ENCODE measurements around the gene NUDC.
"Not testable (repeated sequence)": the region's sequence is repeated elsewhere in the genome, so short reads cannot be mapped to it uniquely, and the experiment has no call there.

The NUDC gene

GRCh38 chr1:26922901-26923300, 1.4 kb downstream of the NUDC start:
- H3K4me3 ChIP-seq (ENCODE audit: low read length): peak overlapping the region; percentile 99

DNA sequence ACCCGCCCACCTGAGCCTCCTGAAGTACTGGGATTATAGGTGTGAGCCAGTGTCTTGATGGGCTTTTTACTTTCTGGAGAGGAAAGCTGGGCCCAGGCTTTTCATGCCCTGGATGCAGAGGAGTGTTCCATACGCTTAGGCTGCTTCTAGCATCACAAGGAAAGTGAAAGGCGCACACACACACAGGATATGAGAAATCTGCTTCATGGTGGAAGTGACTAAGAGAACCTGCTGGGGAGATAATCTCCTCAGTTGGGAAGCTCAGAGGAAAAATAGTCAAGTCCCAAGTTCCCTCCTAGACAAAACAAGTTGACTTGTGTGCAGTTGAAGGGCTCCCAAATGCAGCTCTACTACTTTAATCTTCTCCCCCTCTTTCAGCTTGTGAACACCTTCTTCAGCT, 2.2 kb downstream of the NUDC start:
- TF ChIP-seq ZNF274 (IDR thresholded peaks at IDR 0.05; ENCODE audit: low read depth, low read length): no peak

More at GRCh38 chr1:26922901-26923300, 1.4 kb downstream of the NUDC start:
- no peak for TF ChIP-seq ZNF274 (IDR thresholded peaks at IDR 0.05; ENCODE audit: low read depth, low read length)

DNA sequence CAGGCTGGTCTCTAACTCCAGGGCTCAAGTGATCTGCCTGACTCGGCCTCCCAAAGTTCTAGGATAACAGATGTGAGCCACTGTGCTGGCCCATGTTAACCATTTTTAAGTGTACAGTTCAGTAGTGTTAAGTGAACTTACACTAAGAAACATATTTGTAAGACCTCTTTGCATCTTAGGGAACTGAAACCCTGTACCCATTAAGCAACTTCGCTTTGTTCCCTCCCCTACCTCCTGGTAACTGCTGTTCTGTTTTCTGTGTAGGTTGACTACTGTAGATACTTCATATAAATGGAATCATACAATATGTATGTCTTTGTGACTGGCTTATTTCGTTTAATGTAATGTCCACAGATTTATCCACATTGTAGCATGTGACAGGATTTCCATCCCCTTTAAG, 11.0 kb downstream of the NUDC start:
- no peak for TF ChIP-seq ZNF274 (IDR thresholded peaks at IDR 0.05; ENCODE audit: low read depth, low read length)
- H3K4me3 ChIP-seq (ENCODE audit: low read length): no peak overlapping the region

More for the DNA sequence above, 2.2 kb downstream of the NUDC start:
- H3K4me3 ChIP-seq (ENCODE audit: low read length): no peak overlapping the region

GRCh38 chr1:26936823-26937222, 15.3 kb downstream of the NUDC start:
- H3K4me3 ChIP-seq (ENCODE audit: low read length): no peak overlapping the region
- no peak for TF ChIP-seq ZNF274 (IDR thresholded peaks at IDR 0.05; ENCODE audit: low read depth, low read length)

GRCh38 chr1:26938004-26938658, 16.6 kb downstream of the NUDC start:
- no peak overlapping the region for H3K4me3 ChIP-seq (ENCODE audit: low read length)
- no peak for TF ChIP-seq ZNF274 (IDR thresholded peaks at IDR 0.05; ENCODE audit: low read depth, low read length)

GRCh38 chr1:26938659-26939025, 17.1 kb downstream of the NUDC start:
- no peak overlapping the region for H3K4me3 ChIP-seq (ENCODE audit: low read length)
- no peak for TF ChIP-seq ZNF274 (IDR thresholded peaks at IDR 0.05; ENCODE audit: low read depth, low read length)

GRCh38 chr1:26941311-26941710, 19.8 kb downstream of the NUDC start:
- no peak for TF ChIP-seq ZNF274 (IDR thresholded peaks at IDR 0.05; ENCODE audit: low read depth, low read length)
- no peak overlapping the region for H3K4me3 ChIP-seq (ENCODE audit: low read length)

GRCh38 chr1:26942656-26943055, 21.1 kb downstream of the NUDC start:
- no peak for TF ChIP-seq ZNF274 (IDR thresholded peaks at IDR 0.05; ENCODE audit: low read depth, low read length)
- H3K4me3 ChIP-seq (ENCODE audit: low read length): no peak overlapping the region

GRCh38 chr1:26945138-26945537, 23.6 kb downstream of the NUDC start:
- H3K4me3 ChIP-seq (ENCODE audit: low read length): no peak overlapping the region
- no peak for TF ChIP-seq ZNF274 (IDR thresholded peaks at IDR 0.05; ENCODE audit: low read depth, low read length)

GRCh38 chr1:26945728-26946127, 24.2 kb downstream of the NUDC start:
- no peak for TF ChIP-seq ZNF274 (IDR thresholded peaks at IDR 0.05; ENCODE audit: low read depth, low read length)
- no peak overlapping the region for H3K4me3 ChIP-seq (ENCODE audit: low read length)

GRCh38 chr1:26946270-26946669, 24.7 kb downstream of the NUDC start:
- no peak for TF ChIP-seq ZNF274 (IDR thresholded peaks at IDR 0.05; ENCODE audit: low read depth, low read length)
- H3K4me3 ChIP-seq (ENCODE audit: low read length): no peak overlapping the region

DNA sequence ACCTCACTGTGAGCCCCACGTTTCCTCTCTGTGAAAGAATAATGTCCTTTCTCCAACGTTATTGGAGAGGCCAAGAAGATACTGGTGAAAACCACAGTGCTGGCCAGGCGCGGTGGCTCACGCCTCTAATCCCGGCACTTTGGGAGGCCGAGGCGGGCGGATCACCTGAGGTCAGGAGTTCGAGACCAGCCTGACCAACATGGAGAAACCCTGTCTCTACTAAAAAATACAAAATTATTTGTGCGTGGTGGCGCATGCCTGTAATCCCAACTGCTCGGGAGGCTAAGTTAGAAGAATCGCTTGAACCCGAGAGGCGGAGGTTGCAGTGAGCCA, 27.1 kb downstream of the NUDC start:
- H3K4me3 ChIP-seq (ENCODE audit: low read length): not testable (repeated sequence)

DNA sequence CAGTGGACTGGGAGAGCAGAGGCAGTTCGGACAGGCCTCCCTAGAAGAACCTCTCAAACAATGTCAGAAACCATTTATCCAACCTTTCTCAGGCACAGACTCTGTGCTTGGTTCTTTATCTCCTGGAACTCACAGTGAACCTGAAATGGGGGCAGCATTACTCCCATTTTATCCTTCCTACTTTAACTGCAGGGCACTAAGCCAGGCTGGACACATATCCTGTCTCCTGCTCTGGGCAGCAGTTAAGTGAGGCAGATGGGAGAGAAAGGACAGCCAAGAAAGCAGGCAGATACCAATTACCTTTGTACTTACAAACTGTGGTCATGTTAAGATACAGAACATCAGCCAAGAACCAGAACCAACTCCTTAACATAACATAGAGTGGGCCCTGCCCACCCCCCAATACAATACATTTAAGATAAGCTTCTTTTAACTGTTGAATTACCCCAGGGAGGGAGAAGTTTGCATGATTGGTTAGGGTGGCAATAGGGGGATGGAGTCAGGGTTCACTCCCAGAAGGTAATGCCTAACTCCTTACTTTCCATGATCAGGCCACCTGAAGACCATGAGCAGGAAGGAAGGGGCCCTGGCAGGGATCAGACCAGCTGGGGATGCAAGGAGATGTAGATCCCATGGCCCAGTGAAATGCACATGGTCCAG, 27.9 kb downstream of the NUDC start:
- no peak for TF ChIP-seq ZNF274 (IDR thresholded peaks at IDR 0.05; ENCODE audit: low read depth, low read length)
- no peak overlapping the region for H3K4me3 ChIP-seq (ENCODE audit: low read length)

DNA sequence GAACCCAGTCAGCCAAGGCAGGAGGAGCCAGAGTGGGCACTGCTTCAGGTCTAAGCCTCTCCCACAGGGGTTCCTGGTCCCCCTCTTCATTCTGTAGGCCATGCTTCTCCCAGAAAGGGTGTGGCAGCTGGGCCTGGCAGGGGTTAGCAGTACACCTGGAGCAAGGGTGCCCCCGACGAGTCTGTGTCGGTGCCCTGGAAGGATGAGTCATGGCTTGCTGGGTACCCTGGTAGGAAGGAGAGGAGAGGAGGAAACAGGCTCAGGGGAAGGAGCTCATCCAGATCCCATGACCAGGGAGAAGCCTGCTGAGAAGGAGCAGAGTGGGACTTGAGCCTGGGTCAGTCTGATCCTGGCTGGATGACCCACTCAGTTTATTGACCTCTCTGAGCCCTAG, 28.4 kb downstream of the NUDC start:
- TF ChIP-seq ZNF274 (IDR thresholded peaks at IDR 0.05; ENCODE audit: low read depth, low read length): no peak
- no peak overlapping the region for H3K4me3 ChIP-seq (ENCODE audit: low read length)

GRCh38 chr1:26950602-26951001, 29.1 kb downstream of the NUDC start:
- no peak for TF ChIP-seq ZNF274 (IDR thresholded peaks at IDR 0.05; ENCODE audit: low read depth, low read length)
- no peak overlapping the region for H3K4me3 ChIP-seq (ENCODE audit: low read length)

DNA sequence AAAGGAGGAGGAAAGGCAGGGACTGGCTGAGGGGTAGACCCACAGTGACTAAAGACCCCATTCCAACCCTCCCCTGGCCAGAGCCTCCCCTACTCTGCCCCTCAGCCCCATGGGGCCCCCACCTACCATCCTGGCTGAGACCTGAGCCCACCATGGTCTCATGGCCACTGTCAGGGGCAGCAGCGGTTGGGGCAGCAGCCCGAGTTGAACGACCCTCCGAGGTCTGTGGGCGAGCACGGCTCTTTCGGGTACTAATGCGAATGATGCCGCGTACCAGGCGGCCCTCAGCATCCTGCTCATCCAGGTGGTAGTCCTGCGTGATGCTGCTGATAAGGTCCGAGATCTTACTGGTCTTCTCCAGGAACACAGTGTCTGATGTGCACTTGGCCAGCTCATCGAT, 29.7 kb downstream of the NUDC start:
- no peak overlapping the region for H3K4me3 ChIP-seq (ENCODE audit: low read length)
- no peak for TF ChIP-seq ZNF274 (IDR thresholded peaks at IDR 0.05; ENCODE audit: low read depth, low read length)
